Keratinocyte (primary cell): Measurements from ENCODE around the gene OPRL1. TPM values are rescaled to one million over a fixed set of nuclear protein-coding genes. Genes with fewer than 3 reads are reported as not detected.

ENCODE experiments used
- DNase-seq: peaks from one replicate; pipeline ENCODE4 v3.0.0-alpha.2; 2011; ENCODE audit warnings: low read depth, missing footprints, low spot score
- FAIRE-seq: peaks from 2 replicates; lab custom pipeline; 2011; peaks lifted over from hg19 to GRCh38; lab: Jason Lieb, UNC
- H2AFZ ChIP-seq: 2 replicates; pipeline ENCODE4 v1.6.0; 2012; ENCODE audit warnings: low read length, control low read depth, inconsistent platforms; ENCODE audit not compliant: control insufficient read depth
- H3K27ac ChIP-seq: 2 replicates; pipeline ENCODE4 v1.5.1; 2011; ENCODE audit warnings: low read length; ENCODE audit not compliant: control insufficient read depth, insufficient read depth
- H3K27me3 ChIP-seq: 3 replicates; pipeline ENCODE4 v1.6.0; 2011; ENCODE audit warnings: low read length; ENCODE audit not compliant: control insufficient read depth, insufficient read depth; ENCODE audit errors: extremely low read depth
- H3K36me3 ChIP-seq, 2 experiments: 2 replicates in 1 of 2; 3 replicates in 1 of 2; pipeline ENCODE4 v1.5.1; 2011; ENCODE audit warnings: low read length in 2 of 2, mild to moderate bottlenecking in 1 of 2; ENCODE audit not compliant: control insufficient read depth in 2 of 2, insufficient read depth in 2 of 2; ENCODE audit errors: extremely low read depth in 1 of 2
- H3K4me1 ChIP-seq: 3 replicates; pipeline ENCODE4 v1.5.1; 2011; ENCODE audit warnings: low read length; ENCODE audit not compliant: control insufficient read depth, insufficient read depth; ENCODE audit errors: extremely low read depth
- H3K4me2 ChIP-seq: 3 replicates; pipeline ENCODE4 v1.6.0; 2011; ENCODE audit warnings: low read depth, low read length; ENCODE audit not compliant: control insufficient read depth, insufficient read depth; ENCODE audit errors: extremely low read depth
- H3K4me3 ChIP-seq, 3 experiments: fragments of 200-600 bp in 1 of 3; sonication (generic) in 1 of 3; 2 replicates in 2 of 3; 3 replicates in 1 of 3; pipeline ENCODE4 v1.5.1; 2011 to 2016; ENCODE audit warnings: low read length in 3 of 3, mild to moderate bottlenecking in 3 of 3, control low read depth in 2 of 3, inconsistent platforms in 1 of 3, low read depth in 1 of 3, mixed read lengths in 1 of 3, mixed run types in 1 of 3, moderate library complexity in 1 of 3; ENCODE audit not compliant: control insufficient read depth in 2 of 3, insufficient read depth in 2 of 3; ENCODE audit errors: extremely low read depth in 1 of 3
- H3K79me2 ChIP-seq: 2 replicates; pipeline ENCODE4 v1.6.0; 2012; ENCODE audit warnings: low read length; ENCODE audit not compliant: control insufficient read depth, insufficient read depth
- H3K9ac ChIP-seq: 3 replicates; pipeline ENCODE4 v1.6.0; 2011; ENCODE audit warnings: low read length; ENCODE audit not compliant: control insufficient read depth, insufficient read depth; ENCODE audit errors: extremely low read depth
- H3K9me1 ChIP-seq: 3 replicates; pipeline ENCODE4 v1.6.0; 2011; ENCODE audit warnings: low read length; ENCODE audit not compliant: control insufficient read depth, insufficient read depth; ENCODE audit errors: extremely low read depth
- H3K9me3 ChIP-seq: 2 replicates; pipeline ENCODE4 v1.5.1; 2012; ENCODE audit warnings: low read depth, low read length; ENCODE audit not compliant: control insufficient read depth
- H4K20me1 ChIP-seq: 3 replicates; pipeline ENCODE4 v1.6.0; 2011; ENCODE audit warnings: low read length; ENCODE audit not compliant: control insufficient read depth, insufficient read depth; ENCODE audit errors: extremely low read depth
- CTCF ChIP-seq, 3 experiments: IDR thresholded peaks in 1 of 3; conservative IDR thresholded peaks in 1 of 3; optimal IDR thresholded peaks in 1 of 3; 2 replicates in 2 of 3; 3 replicates in 1 of 3; pipeline versions ENCODE3 to v1.5.1; 2011; ENCODE audit warnings: low read length in 3 of 3, mild to moderate bottlenecking in 3 of 3, moderate library complexity in 2 of 3, control low read depth in 1 of 3, inconsistent platforms in 1 of 3; ENCODE audit not compliant: insufficient read depth in 2 of 3; ENCODE audit errors: extremely low read depth in 1 of 3
- EZH2 ChIP-seq: IDR thresholded peaks from one replicate; pipeline ENCODE4 v1.6.1; 2012; ENCODE audit warnings: inconsistent platforms, mild to moderate bottlenecking, low read length, moderate library complexity
- dilution Hi-C: fragments of 300-500 bp; cut with MboI; formaldehyde crosslinking; loops from one replicate; pipeline ENCODE4 v1.7.0; 2020; ENCODE audit warnings: low sequenced_read_pairs; ENCODE audit not compliant: extremely low pct_ligation_motif_present
- polyA plus RNA-seq, 5 experiments: library from polyadenylated mRNA; depleted of rRNA in 3 of 5; stranded (reverse) in 3 of 5; stranded (forward) in 1 of 5; unstranded in 1 of 5; fragments of >200 nt; gene quantifications; 1 replicate in 1 of 5; 2 replicates in 3 of 5; 3 replicates in 1 of 5; pipeline versions ENCODE4 v1.2.1 to v1.2.3, GENCODE V29; 2011 to 2012; ENCODE audit warnings: missing spikeins in 2 of 5, low read depth in 1 of 5, low replicate concordance in 1 of 5

OPRL1 gene
- polyA plus RNA-seq, 1 donor (not counting 4 experiments of a cell fraction or from before 2014, with no cell fraction given) = 0.25 TPM

- no peak overlapping the region for H3K4me2 ChIP-seq
- H3K4me1 ChIP-seq = peaks cover 17% of the 10 kb centered on the region
- peaks cover 39% of the 10 kb centered on the region for H3K27me3 ChIP-seq
- H3K79me2 ChIP-seq = no peaks in the 10 kb centered on the region
- TF ChIP-seq EZH2 = no peak
- TF ChIP-seq CTCF (optimal IDR thresholded peaks at IDR 0.05 in 1 of 3, IDR thresholded peaks at IDR 0.05 in 1 of 3, conservative IDR thresholded peaks at IDR 0.05 in 1 of 3; ENCODE audit: extremely low read depth in 1 of 3, insufficient read depth in 2 of 3, low read length in 3 of 3) = no peak
- dilution Hi-C loops = no loop called here
- H3K9me1 ChIP-seq = no peaks in the 10 kb centered on the region
- no peaks in the 10 kb centered on the region for H3K36me3 ChIP-seq
- H3K9ac ChIP-seq = no peak overlapping the region
- H4K20me1 ChIP-seq = no peaks in the 10 kb centered on the region
- H3K9me3 ChIP-seq = no peaks in the 10 kb centered on the region
- no peak overlapping the region for H2AFZ ChIP-seq
- FAIRE-seq (no peak), DNase-seq (no peak)
- no peak overlapping the region for H3K4me3 ChIP-seq
- H3K27ac ChIP-seq = no peak overlapping the region
Measured at GRCh38 chr20:64041040-64041780, 38.7 kb upstream of the OPRL1 start.

GRCh38 chr20:64041781-64042053, 38.2 kb upstream of the OPRL1 start:
- FAIRE-seq (no peak), DNase-seq (no peak)
- Histone ChIP-seq H3K9ac (no peak overlapping the region), H3K4me2 (no peak overlapping the region), H3K9me3 (no peaks in the 10 kb centered on the region), H4K20me1 (no peaks in the 10 kb centered on the region), H3K9me1 (no peaks in the 10 kb centered on the region), H2AFZ (no peak overlapping the region), H3K79me2 (no peaks in the 10 kb centered on the region), H3K4me3 (no peak overlapping the region), H3K27me3 (peaks cover 43% of the 10 kb centered on the region), H3K4me1 (peaks cover 17% of the 10 kb centered on the region), H3K27ac (no peak overlapping the region), H3K36me3 (no peaks in the 10 kb centered on the region)
- dilution Hi-C loops = no loop called here
- TF ChIP-seq EZH2 (no peak), CTCF (optimal IDR thresholded peaks at IDR 0.05 in 1 of 3, IDR thresholded peaks at IDR 0.05 in 1 of 3, conservative IDR thresholded peaks at IDR 0.05 in 1 of 3; ENCODE audit: extremely low read depth in 1 of 3, insufficient read depth in 2 of 3, low read length in 3 of 3) (no peak)
